Peyer's patch (tissue), 4 donors: ENCODE measurements around the gene IL10RB.

Source experiments
- CTCF ChIP-seq, 6 experiments: fragments of 450-650 bp in 4 of 6; fragments of 200-600 bp in 2 of 6; sonication (generic) in 1 of 6; IDR thresholded peaks; one replicate each; pipeline ENCODE4 v1.5.1; 2017 to 2019; ENCODE audit warnings: antibody characterized with exemption in 6 of 6, mild to moderate bottlenecking in 3 of 6, moderate library complexity in 1 of 6
- POLR2A ChIP-seq, 2 donors: fragments of 450-650 bp; IDR thresholded peaks; one replicate each; pipeline ENCODE4 v1.5.1; 2017; ENCODE audit warnings: antibody characterized with exemption in 2 of 2, mild to moderate bottlenecking in 2 of 2, moderate library complexity in 2 of 2

GRCh38 chr21:33273044-33273443 is 6.9 kb downstream of the IL10RB start:
- no peak for TF ChIP-seq CTCF (IDR thresholded peaks at IDR 0.05)
- no peak for TF ChIP-seq POLR2A (IDR thresholded peaks at IDR 0.05)
